ENCODE data around the gene SUSD4. TPM values are rescaled to one million over a fixed set of nuclear protein-coding genes. Genes with fewer than 3 reads are reported as not detected.

Gene SUSD4
- total RNA-seq, 1 donor from 2014 or later = 7.0 TPM

DNA sequence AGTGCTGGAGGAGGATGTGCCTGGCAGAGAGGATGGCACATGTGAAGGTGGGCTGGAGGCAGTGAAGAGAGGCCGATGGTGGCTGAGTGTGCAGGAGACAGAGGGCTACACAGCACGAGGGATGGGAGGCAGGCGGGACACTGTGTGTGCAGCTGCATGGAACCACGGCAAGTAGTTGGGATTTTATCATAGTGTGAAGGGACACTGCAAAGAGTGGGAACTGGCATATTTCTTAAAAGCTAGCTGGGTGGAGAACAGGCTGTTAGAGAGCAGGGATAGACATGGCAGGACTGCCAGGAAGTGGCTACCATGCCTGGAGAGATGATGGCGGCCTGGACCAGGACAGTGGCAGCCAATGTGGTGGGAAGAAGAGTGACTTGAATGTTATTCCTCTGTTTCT, 118.6 kb downstream of the SUSD4 start:
- Mint-ChIP-seq H3K9me3 (no peaks in the 10 kb centered on the region), H3K36me3 (no peaks in the 10 kb centered on the region), H3K27me3 (peaks cover 3% of the 10 kb centered on the region), H3K27ac (no peak overlapping the region), H3K4me3 (no peak overlapping the region), H3K4me1 (ENCODE audit: unreplicated experiment) (no peaks in the 10 kb centered on the region)
- no peak for DNase-seq (ENCODE audit: extremely low spot score, unreplicated experiment)
- TF ChIP-seq, protein P1, sequence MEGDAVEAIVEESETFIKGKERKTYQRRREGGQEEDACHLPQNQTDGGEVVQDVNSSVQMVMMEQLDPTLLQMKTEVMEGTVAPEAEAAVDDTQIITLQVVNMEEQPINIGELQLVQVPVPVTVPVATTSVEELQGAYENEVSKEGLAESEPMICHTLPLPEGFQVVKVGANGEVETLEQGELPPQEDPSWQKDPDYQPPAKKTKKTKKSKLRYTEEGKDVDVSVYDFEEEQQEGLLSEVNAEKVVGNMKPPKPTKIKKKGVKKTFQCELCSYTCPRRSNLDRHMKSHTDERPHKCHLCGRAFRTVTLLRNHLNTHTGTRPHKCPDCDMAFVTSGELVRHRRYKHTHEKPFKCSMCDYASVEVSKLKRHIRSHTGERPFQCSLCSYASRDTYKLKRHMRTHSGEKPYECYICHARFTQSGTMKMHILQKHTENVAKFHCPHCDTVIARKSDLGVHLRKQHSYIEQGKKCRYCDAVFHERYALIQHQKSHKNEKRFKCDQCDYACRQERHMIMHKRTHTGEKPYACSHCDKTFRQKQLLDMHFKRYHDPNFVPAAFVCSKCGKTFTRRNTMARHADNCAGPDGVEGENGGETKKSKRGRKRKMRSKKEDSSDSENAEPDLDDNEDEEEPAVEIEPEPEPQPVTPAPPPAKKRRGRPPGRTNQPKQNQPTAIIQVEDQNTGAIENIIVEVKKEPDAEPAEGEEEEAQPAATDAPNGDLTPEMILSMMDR (conservative IDR thresholded peaks at IDR 0.05) = no peak

DNA sequence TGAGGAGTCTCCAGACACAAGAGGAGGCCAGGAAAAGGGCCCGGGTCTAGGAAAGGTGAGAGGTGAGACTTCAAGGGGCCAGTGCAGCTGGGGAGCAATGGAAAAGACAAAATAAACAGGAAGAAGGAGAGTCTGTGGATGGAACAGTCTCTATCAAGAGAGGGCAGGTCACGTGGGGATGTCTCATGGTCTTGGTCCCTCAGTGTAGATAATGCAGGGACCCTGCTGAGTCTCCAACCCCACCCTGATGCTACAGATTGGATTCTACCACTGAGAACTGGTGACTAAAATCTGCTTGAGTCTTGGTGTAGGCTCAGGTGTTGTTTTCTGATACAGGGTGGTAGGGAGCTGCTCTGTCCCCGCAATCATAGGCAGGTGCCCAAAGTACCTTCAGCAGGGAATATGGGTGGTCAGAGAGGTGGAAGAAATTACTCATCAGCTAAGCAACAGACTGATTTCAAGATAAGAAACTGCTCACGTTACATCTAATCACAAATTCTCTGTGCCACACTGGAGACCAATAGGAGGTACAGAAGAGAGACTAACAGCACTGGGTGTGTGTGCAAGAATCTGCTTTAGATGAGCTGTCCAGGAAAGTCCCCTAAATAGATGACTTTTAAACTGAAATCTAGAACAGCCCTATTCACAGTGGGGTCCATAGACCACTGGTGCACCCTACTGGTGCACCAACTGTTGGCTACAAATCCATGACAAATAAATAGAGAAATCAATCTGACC, 119.4 kb downstream of the SUSD4 start:
- TF ChIP-seq, protein P1 (conservative IDR thresholded peaks at IDR 0.05) = no peak
- no peak overlapping the region for H3K4me3 Mint-ChIP-seq
- H3K27me3 Mint-ChIP-seq = peaks cover 3% of the 10 kb centered on the region
- no peaks in the 10 kb centered on the region for H3K36me3 Mint-ChIP-seq
- H3K4me1 Mint-ChIP-seq (ENCODE audit: unreplicated experiment) = no peaks in the 10 kb centered on the region
- no peak overlapping the region for H3K27ac Mint-ChIP-seq
- H3K9me3 Mint-ChIP-seq = no peaks in the 10 kb centered on the region
- DNase-seq (ENCODE audit: extremely low spot score, unreplicated experiment) = no peak

DNA sequence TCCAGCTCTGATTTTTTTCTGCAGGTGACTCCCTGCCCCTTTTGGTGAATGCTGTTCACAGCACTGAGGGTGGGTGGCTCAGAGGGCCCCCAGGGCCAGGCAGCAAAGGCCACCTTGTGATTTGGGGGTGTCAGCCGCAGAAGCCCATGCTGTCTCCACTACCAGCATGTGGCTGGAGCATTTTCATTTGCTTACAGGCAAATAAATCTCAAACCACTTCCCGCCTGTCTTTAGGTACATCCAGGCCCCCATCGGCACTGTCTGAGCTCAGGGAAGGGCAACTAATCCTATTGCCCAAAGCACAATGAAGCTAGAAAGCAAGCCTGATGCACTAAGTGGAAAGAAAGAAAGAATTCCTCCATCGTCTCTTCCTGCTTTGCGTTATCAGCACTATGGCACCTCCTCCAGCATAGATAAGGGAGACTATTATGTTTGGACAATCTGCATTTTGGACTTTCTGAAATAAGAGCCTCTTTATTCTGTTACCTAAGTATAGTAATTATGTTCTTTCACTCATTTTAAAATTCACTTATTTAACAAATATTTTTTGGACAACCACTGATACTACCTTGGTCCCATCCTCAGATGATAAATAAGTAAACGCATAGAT, 120.4 kb downstream of the SUSD4 start:
- Mint-ChIP-seq H3K4me1 (ENCODE audit: unreplicated experiment) (no peaks in the 10 kb centered on the region), H3K4me3 (no peak overlapping the region), H3K27me3 (peaks cover 3% of the 10 kb centered on the region), H3K27ac (no peak overlapping the region), H3K9me3 (no peaks in the 10 kb centered on the region), H3K36me3 (no peaks in the 10 kb centered on the region)
- TF ChIP-seq, protein P1 (conservative IDR thresholded peaks at IDR 0.05) = no peak
- no peak for DNase-seq (ENCODE audit: extremely low spot score, unreplicated experiment)

DNA sequence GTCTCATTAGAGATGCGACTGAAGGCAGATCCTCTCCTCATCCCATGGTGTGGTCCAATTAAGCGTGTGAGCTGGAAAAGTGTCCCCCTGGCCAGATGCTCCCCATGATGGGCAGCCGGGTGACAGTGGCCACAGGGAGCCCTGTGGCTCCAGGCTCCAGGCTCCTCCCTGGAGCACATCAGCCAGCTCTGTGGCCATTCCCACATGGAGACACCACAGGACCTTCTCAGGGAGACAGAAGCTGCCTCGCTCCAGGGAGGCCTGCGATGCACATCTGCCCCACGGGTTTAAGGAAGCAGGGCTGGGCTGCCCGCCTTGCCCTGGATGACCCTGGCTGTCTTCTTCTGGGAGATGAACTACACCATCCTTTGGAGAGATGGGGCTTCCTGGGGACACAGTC, 121.0 kb downstream of the SUSD4 start:
- TF ChIP-seq, protein P1 (conservative IDR thresholded peaks at IDR 0.05) = no peak

DNA sequence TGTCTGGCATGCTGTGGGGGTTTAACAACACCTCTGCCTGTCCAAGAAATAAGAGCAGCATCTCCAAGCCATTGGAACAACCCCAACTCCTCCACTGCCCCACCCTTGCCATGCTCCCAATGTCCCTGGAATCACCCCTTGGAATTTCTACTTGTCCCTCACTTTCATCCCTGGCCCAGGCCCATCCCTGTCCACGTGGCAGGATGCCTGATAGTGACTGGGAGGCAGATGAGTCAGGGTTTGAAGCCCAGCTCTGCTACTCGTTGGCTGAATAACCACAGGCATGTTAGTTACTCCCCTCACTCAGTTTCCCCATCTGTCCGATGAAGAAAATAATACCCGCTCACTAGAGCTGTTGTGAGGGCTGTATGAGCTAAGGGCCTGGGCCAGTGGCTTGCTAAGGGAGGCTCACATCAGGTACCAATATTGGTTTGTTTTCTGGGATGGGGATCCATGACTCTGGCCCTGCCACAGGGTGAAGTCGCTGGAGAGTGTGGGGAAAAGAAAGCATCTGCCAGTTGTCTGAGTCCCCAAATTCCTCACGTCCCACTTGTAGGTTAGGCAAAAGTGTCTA, 121.5 kb downstream of the SUSD4 start:
- H3K36me3 Mint-ChIP-seq = no peaks in the 10 kb centered on the region
- no peaks in the 10 kb centered on the region for H3K4me1 Mint-ChIP-seq (ENCODE audit: unreplicated experiment)
- TF ChIP-seq, protein P1 (conservative IDR thresholded peaks at IDR 0.05) = no peak
- no peak overlapping the region for H3K4me3 Mint-ChIP-seq
- no peaks in the 10 kb centered on the region for H3K9me3 Mint-ChIP-seq
- H3K27me3 Mint-ChIP-seq = peaks cover 3% of the 10 kb centered on the region
- no peak for DNase-seq (ENCODE audit: extremely low spot score, unreplicated experiment)
- no peak overlapping the region for H3K27ac Mint-ChIP-seq

More for the DNA sequence above, 121.0 kb downstream of the SUSD4 start:
- Mint-ChIP-seq H3K36me3 (no peaks in the 10 kb centered on the region), H3K9me3 (no peaks in the 10 kb centered on the region), H3K4me1 (ENCODE audit: unreplicated experiment) (no peaks in the 10 kb centered on the region), H3K4me3 (no peak overlapping the region), H3K27ac (no peak overlapping the region), H3K27me3 (peaks cover 3% of the 10 kb centered on the region)
- DNase-seq (ENCODE audit: extremely low spot score, unreplicated experiment) = no peak

All from type B pancreatic cell (in vitro differentiated cells).